GM12891 (cell line): Measurements from ENCODE around the gene TPSB2.
"Not testable (repeated sequence)": the region's sequence is repeated elsewhere in the genome, so short reads cannot be mapped to it uniquely, and the experiment has no call there.

Source experiments
- DNase-seq: peaks from one replicate; pipeline ENCODE4 v3.0.0; 2011; ENCODE audit warnings: low spot score; ENCODE audit not compliant: insufficient read length
- FAIRE-seq: peaks from 2 replicates; lab custom pipeline; 2011; peaks lifted over from hg19 to GRCh38; lab: Jason Lieb, UNC
- PAX5 ChIP-seq: IDR thresholded peaks from 2 replicates; pipeline ENCODE4 v1.6.1; 2011; ENCODE audit warnings: low read length, moderate library complexity, mild to moderate bottlenecking; ENCODE audit not compliant: insufficient read depth, severe bottlenecking
- POLR2A ChIP-seq: IDR thresholded peaks from 2 replicates; pipeline ENCODE4 v1.6.1; 2011; ENCODE audit warnings: low read depth, low read length, control low read depth
- POLR2AphosphoS5 ChIP-seq: IDR thresholded peaks from 2 replicates; pipeline ENCODE4 v1.6.1; 2011; ENCODE audit warnings: low read depth, low read length, control low read depth
- POU2F2 ChIP-seq: IDR thresholded peaks from 2 replicates; pipeline ENCODE4 v1.6.1; 2011; ENCODE audit warnings: low read depth, mild to moderate bottlenecking, control low read depth, low read length, moderate library complexity
- SPI1 ChIP-seq: IDR thresholded peaks from 2 replicates; pipeline ENCODE4 v1.6.1; 2011; ENCODE audit warnings: low read depth, low read length, control low read depth
- TAF1 ChIP-seq: IDR thresholded peaks from 2 replicates; pipeline ENCODE4 v1.6.1; 2011; ENCODE audit warnings: low read depth, low read length, control low read depth

TPSB2 gene

GRCh38 chr16:1194665-1195392, 35.2 kb downstream of the TPSB2 start:
- TF ChIP-seq SPI1 (no peak), POU2F2 (no peak), POLR2A (no peak), POLR2AphosphoS5 (no peak), TAF1 (no peak), PAX5 (no peak)
- DNase-seq (peak; percentile 64), FAIRE-seq (no peak)

GRCh38 chr16:1193825-1194581, 36.0 kb downstream of the TPSB2 start:
- FAIRE-seq, result no peak
- TF ChIP-seq SPI1, result no peak
- no peak for TF ChIP-seq POU2F2
- no peak for TF ChIP-seq PAX5
- TF ChIP-seq TAF1, result no peak
- no peak for TF ChIP-seq POLR2AphosphoS5
- TF ChIP-seq POLR2A, result no peak
- no peak for DNase-seq

- FAIRE-seq (no peak), DNase-seq (no peak)
- TF ChIP-seq POLR2A (no peak), POU2F2 (no peak), POLR2AphosphoS5 (no peak), SPI1 (no peak), PAX5 (no peak), TAF1 (no peak)
Observed at GRCh38 chr16:1193143-1193824, 36.7 kb downstream of the TPSB2 start.

- DNase-seq (no peak), FAIRE-seq (no peak)
Observed at GRCh38 chr16:1192384-1193073, 37.5 kb downstream of the TPSB2 start.

GRCh38 chr16:1190789-1191188, 39.2 kb downstream of the TPSB2 start:
- not testable (repeated sequence) for DNase-seq, FAIRE-seq

More at GRCh38 chr16:1192384-1193073, 37.5 kb downstream of the TPSB2 start:
- TF ChIP-seq POLR2AphosphoS5 (no peak), POU2F2 (no peak), PAX5 (no peak), TAF1 (no peak), POLR2A (no peak), SPI1 (no peak)

GRCh38 chr16:1189455-1189854, 40.5 kb downstream of the TPSB2 start:
- no peak for TF ChIP-seq POU2F2
- no peak for TF ChIP-seq POLR2AphosphoS5
- no peak for TF ChIP-seq POLR2A
- no peak for TF ChIP-seq TAF1
- TF ChIP-seq PAX5, result no peak
- no peak for TF ChIP-seq SPI1
- DNase-seq (no peak), FAIRE-seq (no peak)

GRCh38 chr16:1188432-1189189, 41.4 kb downstream of the TPSB2 start:
- DNase-seq (peak; percentile 74), FAIRE-seq (no peak)

GRCh38 chr16:1185460-1186207, 44.4 kb downstream of the TPSB2 start:
- DNase-seq, FAIRE-seq: not testable (repeated sequence)

More at GRCh38 chr16:1188432-1189189, 41.4 kb downstream of the TPSB2 start:
- no peak for TF ChIP-seq POU2F2
- no peak for TF ChIP-seq POLR2AphosphoS5
- no peak for TF ChIP-seq POLR2A
- TF ChIP-seq SPI1, result no peak
